Transverse colon (tissue), 4 donors: ENCODE measurements around the gene ZNF487.

Source experiments
- CTCF ChIP-seq, 5 experiments: fragments of 200-600 bp in 3 of 5; fragments of 450-650 bp in 2 of 5; sonication (generic) in 3 of 5; IDR thresholded peaks; 1 replicate in 2 of 5; 2 replicates in 3 of 5; pipeline ENCODE4 v1.5.1; 2016 to 2017; ENCODE audit warnings: antibody characterized with exemption in 5 of 5, inconsistent platforms in 3 of 5, mild to moderate bottlenecking in 2 of 5, moderate library complexity in 1 of 5
- EP300 ChIP-seq: sonication (generic); formaldehyde crosslinking; IDR thresholded peaks from one replicate; pipeline ENCODE4 v1.6.1; 2017; ENCODE audit warnings: antibody characterized with exemption, low read depth
- POLR2A ChIP-seq: fragments of 450-650 bp; IDR thresholded peaks from one replicate; pipeline ENCODE4 v1.6.1; 2016; ENCODE audit warnings: antibody characterized with exemption, mild to moderate bottlenecking, moderate library complexity
- POLR2AphosphoS5 ChIP-seq, 3 donors: sonication (generic); formaldehyde crosslinking; IDR thresholded peaks; one replicate each; pipeline ENCODE4 v1.6.1; 2016; ENCODE audit warnings: antibody characterized with exemption in 3 of 3

- TF ChIP-seq POLR2AphosphoS5 (IDR thresholded peaks at IDR 0.05) (no peak), CTCF (IDR thresholded peaks at IDR 0.05) (no peak), POLR2A (no peak), EP300 (no peak)
These were observed 3.7 kb downstream of the ZNF487 start for GRCh38 chr10:43440463-43441134.
